HG03571 (cell line): ENCODE measurements around the gene DIAPH2.
A peak's percentile ranks its signal among the peaks of the same experiment; 100 is the strongest.

Experiments
- ATAC-seq: cut with Tn5 transposase; IDR thresholded peaks from one replicate; pipeline ENCODE4 v1.9.1; 2021; ENCODE audit not compliant: unreplicated experiment

DIAPH2 gene

DNA sequence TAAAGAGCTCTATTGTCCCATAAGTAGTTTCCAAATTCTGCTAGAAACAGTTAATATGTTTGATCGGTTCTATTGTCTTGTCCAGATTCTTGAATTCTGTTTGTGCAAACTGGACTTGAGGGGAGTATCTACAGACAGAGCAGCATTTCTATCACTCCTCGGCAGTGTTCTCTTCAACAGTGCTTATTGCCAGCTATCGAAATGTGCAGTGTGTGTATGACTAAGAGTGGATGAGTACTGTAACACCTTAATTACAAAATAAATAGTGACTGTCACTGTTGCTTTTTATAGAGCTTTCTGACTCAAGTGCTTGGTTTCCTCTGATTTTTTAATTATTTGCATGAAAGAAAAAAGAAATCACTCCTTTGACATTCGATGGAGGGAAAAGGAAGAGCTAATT, 473.6 kb downstream of the DIAPH2 start:
- ATAC-seq: no peak

DNA sequence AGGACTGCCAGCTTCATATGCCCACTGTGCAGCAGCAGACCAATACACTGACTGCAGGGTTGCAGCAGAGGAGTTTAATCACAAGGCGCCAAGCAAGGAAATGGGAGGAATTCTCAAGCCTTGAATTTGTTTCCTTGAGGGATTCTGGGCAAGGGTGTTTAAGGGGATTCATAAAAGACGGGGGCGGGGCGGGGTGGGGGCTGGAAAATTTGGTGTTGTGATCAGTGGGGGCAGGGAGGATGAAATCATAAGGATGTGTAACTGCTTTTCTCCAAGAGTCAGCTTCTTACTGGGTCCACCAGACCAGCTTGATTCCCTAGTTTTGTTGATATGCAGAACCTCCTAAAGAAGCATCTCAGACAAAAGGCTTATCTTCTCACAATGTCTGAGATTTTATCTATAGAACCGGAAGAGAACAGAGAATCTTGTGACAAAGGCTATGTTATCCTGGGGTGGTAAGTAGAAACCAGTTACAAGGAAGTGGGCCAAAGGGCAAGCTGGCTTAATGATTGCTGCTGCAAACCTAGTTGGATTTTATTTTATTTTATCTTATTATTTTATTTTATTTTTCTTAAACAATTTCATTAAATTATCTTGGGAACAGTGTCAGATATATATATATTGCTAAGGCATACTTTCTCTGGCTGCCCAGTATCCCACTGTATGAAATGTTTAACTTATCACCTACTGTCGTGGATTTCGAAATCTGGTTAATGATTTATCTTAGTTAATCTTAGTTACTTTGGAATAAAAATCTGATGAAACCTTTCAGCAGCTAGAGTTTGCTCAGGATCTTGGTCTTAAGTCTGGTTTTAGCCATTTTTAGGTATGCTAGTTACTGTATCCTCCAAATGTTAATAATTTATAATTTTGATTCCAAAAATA, 475.5 kb downstream of the DIAPH2 start:
- ATAC-seq: no peak

DNA sequence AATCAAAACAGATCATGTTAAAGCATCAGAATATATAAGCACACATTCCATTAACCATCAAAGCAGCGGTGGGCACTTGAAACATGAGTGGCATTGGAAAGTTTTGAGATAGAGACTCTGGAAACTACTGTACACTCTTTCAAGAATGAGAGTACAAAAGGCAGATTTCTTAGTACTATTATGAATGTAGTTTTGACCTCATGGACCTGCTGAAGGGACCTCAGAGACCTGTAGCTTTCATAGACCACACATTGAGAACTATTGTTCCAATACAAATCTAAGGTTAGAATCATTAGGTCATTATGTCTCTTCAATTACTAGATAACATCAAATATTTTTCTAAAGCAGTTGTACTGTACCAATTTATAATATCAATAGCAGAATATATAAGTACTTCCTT, 482.7 kb downstream of the DIAPH2 start:
- ATAC-seq: no peak

DNA sequence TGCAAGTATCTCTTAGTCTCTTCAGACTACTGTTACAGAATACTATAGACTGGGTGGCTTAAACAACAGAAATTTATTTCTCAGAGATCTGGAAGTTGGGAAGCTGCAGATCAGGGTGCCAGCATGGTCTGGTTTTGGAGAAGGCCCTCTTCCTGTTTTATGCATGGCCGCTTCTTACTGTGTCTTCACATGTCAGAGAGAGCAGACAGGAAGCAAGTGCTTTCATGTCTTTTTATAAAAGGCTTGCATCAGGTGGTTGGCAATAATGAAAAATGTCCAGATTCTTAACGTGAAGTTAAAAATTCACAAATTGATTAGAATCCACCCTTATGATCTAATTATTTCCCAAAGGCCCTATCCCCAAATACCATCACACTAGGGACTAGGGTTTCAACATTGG, 484.0 kb downstream of the DIAPH2 start:
- peak; percentile 55 for ATAC-seq

DNA sequence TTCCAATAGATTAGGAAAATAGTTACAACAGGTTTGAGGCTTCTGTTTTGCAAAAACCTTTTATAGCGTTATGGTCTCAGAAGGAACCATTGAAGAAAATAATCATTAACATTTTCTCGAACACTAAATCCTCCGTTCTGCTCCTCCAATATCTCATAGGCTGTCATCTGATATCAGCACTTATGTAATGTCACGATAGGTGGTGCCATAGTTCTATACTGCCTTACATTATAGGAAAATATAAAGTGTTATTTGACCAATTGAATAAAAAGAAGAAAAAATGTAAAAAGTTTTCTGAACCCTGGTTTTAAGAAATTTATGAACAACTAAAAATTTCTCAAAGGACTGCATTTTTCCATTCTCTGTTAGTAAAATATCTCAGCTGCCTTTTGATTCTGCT, 490.5 kb downstream of the DIAPH2 start:
- ATAC-seq: no peak

DNA sequence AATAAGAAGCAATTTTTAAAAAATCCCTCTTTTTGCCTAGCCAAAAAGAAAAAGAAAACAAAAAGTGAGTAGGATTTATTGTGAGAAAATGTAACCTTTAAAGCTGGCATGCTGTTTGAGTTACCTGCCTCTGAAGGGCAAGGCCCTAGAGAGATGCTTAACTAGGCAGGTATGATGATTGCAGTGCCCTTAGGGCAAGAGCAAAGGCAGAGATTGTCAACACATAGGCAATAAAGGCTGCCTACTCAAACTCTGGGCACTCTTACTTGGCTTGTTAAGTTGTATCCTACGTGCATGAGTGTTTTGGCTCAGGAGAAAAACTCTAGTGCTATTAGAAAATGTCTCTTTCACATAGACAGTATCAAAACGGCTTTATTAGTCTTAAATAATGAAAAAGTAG, 505.0 kb downstream of the DIAPH2 start:
- no peak for ATAC-seq

DNA sequence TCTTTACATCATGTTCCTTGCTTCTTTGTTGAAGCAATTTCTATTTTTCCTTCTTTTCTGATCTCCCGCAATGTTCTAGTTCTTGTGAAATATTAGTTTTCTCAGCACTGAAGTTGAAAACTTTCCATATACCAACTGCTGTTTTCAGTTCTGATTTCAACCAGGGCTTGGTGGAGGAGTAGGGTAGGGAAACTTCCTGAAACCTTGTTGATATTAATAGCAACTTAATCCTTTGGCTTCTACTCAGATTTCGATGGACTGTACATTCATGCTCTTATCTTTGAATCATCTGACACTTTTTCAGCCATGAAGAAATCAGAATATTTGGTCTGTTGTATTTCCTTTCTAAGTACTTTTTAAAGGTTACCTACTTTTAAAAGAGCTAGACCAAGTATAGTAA, 514.9 kb downstream of the DIAPH2 start:
- no peak for ATAC-seq

DNA sequence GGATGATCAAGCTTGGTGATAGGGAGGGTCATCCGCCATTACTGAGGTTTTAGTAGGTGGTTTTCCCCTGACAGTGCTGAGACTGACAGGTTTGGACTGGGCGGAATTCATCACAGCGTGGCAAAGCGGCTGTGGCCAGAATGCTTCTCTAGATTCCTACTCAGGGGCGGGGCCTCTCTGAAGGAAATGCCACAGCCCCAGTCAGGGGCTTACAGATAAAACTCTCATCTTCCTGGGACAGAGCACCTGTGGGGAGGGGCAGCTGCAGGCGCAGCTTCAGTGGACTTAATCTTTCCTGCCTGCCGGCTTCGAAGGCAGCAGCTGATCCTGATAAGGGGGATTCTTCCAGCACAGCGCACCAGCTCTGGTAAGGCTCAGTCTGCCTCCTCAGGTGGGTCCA, 515.8 kb downstream of the DIAPH2 start:
- no peak for ATAC-seq

DNA sequence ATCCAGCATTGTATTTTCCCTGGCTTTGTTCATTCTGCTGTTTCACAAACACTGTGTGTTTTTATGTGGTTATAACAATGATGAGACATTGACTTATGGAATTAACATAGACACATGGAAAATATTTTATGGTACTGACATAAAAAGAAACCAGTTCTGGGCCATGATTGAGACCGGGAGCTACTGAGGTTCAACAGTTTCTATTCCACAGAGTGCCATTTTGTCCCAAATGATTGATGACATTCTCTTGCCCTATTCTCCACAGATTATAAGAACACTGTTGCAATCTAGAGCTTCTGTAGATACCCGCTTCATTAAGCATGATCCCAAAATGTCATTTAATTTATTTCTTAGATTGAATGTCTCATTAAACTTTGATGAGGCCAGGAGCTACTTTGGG, 525.9 kb downstream of the DIAPH2 start:
- no peak for ATAC-seq

DNA sequence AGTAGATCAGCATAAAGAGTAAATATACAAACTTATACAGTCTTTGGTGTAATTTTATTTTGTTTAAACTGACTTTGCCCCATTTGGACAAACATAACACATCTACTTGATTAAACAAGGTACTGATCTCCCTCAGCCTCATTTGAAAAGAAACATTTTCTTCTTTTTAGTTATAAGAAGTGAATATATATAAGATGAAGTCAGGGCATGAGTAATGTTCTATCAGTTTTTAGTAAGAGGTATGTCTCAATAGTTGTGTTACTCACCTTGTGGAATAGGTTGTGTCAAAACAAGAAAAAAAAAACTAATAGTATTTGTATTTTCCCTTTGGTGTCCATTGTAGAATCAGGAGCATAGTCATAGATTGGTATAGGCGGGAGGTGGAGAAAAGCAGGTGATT, 526.4 kb downstream of the DIAPH2 start:
- ATAC-seq: no peak

DNA sequence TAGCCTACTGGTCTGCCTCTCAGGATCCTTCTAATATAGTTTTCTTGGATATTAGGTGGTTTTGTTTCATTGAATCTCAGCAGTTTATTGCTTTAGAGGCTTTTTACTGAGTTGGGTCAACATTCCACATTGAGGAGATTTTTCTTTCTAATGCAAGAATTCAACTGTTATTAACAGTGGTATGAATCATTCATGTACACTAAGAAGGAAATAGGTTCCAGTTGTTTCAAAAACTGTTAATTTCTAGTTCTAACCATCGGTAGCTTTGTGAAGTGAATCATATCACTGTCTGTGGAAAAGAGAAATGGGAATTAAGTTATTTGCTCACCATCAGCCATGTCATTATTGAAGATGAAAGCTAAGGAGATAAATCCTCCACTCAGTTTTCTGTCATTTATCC, 530.5 kb downstream of the DIAPH2 start:
- no peak for ATAC-seq

DNA sequence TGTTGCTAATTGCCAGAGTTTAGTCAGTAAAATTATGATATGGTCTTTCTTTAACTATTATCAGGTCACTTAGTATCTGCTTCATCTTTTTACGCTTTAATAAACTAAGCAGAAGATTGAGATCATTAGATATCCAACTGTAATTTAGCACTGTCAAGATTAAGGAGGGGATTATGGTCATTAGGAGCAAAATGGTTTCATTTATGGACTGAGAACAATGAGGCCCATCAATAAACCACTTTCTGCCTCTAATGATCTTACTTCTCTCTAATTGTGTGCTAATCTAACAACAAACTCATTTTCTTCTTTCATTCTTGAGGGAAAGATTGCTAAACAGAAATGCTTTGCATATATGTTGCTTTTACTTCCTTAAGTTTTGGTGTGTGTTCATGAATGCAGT, 539.5 kb downstream of the DIAPH2 start:
- ATAC-seq: no peak

DNA sequence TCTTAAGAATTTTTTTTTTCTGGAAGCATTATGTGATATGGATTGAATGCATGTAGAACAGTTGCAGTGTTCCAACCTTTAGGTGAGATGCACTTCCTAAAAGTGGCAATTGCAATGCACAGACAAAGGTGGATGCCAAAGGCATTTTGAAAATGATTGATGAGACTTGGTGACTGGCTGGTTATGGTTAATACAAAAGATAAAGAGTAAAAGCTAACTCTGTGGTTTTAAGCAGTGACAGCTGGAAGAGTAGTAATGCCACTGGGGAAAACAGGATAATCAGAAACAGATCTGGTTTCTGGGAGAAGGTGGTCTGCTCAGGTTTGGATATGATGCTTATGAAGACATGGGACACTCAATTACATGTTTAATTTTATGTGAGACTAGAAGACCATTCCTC, 544.7 kb downstream of the DIAPH2 start:
- ATAC-seq: no peak

DNA sequence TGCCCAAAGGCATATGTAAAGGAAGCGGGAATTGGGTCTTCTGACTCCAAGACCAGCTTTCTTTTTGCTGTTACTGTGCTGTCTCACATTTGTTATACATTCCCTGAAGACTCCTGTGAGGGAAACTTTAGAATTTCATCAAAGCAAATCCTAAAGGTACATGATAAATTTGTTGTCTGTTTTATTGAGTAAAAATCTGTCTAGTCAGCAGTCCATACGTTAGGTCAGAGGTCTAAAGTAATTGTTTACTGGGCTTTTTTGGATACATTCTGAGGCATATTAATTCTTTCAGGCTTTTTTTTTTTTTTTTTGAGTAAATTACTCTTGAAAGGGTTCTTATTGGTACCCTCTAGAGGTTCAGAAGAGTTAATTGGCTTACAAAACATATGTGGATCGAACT, 546.3 kb downstream of the DIAPH2 start:
- no peak for ATAC-seq

DNA sequence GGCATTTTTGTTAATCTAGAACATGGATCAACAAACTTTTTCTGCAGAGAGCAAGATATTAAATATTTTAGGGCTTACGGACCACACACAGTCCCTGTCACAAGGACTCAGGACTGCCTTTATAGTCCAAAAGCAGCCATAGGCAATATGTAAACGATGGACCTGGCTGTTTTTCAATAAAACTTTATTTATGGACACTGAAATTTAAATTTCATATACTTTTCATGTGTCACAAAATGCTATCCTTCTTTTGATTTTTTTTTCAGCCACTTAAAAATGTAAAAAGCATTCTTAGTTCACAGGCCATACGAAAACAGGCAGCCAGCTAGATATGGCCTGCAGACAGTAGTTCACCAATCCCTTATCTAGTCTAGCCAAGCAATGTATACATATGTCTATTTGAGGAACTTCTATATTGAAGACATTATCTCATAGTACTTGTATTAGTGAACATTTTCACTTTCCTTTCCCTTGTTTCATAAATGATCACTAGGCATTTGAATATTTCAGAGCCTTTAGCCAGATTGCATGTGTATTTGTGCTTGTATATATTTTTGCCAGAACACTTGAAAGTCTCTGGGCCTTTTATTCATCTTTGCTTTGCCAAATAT, 549.9 kb downstream of the DIAPH2 start:
- ATAC-seq: peak; percentile 99

DNA sequence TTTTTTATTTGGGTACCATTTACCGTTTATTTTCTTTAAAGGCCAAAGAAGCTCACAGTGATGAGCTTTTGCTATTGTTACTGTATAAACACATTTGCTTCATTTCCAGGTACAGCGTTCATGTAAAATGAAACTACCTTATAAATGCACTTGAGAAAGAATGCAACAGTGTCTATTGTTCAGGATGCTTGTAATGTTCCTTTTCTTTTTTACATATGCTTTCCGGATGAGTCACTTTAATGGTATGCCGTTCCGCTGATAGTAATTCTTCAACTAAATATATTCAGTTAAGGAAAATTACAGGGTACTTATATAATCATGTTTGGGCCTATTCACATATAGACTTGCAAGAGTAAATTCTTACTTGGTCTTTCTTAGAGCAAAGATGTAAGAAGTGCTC, 554.0 kb downstream of the DIAPH2 start:
- no peak for ATAC-seq

DNA sequence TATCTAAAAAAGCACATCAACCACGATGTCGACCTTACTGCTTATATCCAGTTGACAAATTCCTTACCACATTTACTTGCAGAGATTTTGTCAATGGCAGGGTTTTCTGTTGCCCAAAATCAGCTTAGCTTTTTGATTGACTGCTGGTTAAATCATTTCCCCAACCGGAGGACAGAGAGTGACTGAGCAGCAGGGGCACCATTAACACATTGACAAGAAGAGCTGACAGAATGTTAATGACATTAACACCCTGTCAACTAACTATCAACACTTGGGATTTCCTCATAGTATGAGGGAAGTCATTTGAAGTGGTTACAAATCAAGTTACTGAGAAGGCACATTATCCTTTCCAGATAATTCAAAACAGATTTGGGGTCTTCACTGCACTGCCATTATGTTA, 567.5 kb downstream of the DIAPH2 start:
- no peak for ATAC-seq

DNA sequence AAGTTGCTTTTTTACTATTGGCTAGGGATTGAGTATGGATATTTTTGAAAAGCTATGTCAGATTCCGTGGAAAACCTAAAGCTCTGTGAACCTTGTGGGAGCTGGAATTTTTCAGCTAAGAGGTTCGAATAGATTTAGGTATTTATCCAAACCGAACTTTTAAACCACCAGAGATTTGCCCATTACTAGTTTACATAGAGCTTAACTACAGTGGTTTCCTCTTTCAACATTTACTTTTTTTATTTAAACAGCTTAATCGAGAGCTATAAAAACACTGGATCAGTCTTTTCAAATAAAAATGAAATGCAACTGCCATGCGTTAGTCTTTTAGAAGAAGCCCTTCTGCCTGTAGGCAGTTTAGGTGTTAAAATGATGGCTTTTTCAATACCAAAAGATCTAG, 576.0 kb downstream of the DIAPH2 start:
- no peak for ATAC-seq

DNA sequence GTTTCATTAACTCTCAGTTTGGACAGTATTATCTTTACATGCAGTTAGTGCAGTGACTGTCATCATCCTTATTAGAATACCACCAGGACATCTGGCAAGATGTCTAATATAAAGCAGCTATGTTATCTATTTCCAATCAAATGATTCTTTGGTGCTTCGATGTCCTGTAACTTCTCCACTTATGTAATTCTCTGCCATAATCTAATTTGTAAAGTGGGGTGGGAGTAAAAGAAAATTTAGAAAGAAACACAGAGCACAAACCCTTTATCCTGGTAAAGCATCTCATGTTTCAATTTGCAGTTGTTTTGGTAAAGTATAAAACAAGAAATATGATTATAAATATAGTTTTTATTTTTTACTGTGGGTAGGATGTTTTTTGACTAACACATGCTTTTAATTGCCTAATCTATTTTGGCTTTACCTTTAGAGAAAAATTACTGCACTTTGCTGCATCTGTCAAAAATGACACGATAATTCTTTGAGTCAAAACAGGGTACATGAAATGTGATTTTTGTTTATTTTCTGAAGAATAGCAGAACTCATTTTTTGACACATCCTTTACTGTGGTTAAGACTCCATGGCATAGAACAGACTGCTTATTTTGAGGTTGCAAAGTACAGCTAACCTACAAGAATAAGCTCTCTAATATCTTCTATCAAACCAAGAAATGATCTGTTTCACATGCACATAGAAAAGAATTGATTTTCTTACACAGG, 581.9 kb downstream of the DIAPH2 start:
- ATAC-seq: no peak

DNA sequence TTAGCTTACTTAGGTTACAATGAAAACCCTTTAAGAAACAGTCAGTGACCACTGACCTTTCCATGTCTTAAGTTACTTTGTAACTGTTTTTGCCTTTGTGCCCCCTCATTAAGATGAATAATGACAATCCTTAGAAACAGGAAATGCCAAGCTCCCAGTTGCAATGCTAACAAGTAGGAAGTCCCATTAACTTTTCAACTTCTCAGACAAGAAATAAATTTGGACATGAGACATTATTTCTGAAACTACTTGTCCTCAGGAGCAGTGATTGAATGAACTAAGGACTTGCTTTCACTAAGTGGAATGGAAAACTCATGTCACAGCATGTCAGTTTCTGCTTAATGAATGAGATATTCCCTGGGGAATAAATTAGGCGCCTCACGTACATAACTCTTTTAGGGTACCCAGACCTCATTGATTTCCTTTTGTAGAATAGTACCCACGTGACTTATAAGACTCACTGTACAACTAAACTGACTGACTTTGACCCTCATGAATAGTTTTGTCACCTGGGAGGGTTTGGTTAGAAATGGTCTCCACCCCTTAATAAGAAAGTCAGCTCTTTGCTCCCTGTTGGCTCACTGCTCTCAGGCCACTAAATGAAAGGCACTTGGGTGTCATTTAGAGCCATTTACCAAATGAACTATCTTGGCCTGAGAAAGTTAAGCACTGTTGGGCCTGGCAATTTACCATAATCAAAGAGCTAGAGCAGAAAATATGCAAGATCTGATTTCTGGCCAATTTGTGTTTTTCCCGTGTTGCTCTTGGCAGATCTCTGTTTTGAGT, 582.9 kb downstream of the DIAPH2 start:
- ATAC-seq: no peak

DNA sequence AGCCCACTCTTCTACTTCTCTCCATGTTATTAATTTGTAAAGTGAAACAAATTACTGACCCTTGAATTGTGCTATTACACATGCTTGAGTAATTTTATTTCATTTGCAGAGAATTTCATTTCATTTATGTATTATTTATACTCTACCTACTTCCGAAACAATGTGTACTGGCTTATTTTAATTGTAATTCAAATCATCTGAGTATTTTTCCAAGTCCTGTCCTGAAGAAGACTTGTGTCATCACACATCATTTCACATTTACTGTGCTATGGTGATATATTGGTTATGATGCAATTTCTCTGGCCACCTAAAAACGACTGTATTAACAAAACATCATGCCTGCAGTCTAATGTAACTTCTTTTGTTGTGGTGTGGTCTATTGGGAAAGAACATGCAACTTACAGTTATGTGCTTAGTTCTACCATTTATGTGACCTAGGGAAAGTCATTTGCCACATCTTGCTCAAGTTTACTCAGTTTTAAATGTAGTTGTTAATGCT, 583.6 kb downstream of the DIAPH2 start:
- no peak for ATAC-seq
